ENCODE data around the gene MEIS2. TPM values are rescaled to one million over a fixed set of nuclear protein-coding genes. Genes with fewer than 3 reads are reported as not detected.

Gene MEIS2
- total RNA-seq, 1 experiment from 2014 or later = 28.7 TPM

GRCh38 chr15:37143351-37143750 lies 43.0 kb upstream of the MEIS2 start:
- H3K27ac Mint-ChIP-seq (ENCODE audit: unreplicated experiment) = no peak overlapping the region
- ChIA-PET POLR2A (no interaction called here), CTCF (no interaction called here)
- H3K4me3 ChIP-seq (ENCODE audit: low read depth, low read length) = no peak overlapping the region
- H3K27me3 ChIP-seq (replicated peaks; ENCODE audit: control insufficient read depth, insufficient read depth, low read length) = no peaks in the 10 kb centered on the region
- peak in 1 of 2 experiments; percentile 7 for DNase-seq
- H3K9me3 Mint-ChIP-seq (ENCODE audit: unreplicated experiment) = no peaks in the 10 kb centered on the region
- H3K4me1 Mint-ChIP-seq (ENCODE audit: low read depth, unreplicated experiment) = peaks cover under 1% of the 10 kb centered on the region
- intact Hi-C loops (cut with micrococcal nuclease; ENCODE audit: unreplicated experiment) = no loop called here
- no TSS peak for BruUV-seq (replicated peaks)
- no peaks in the 10 kb centered on the region for H3K36me3 Mint-ChIP-seq (ENCODE audit: insufficient read depth, unreplicated experiment)
- H3K9me3 ChIP-seq = no peaks in the 10 kb centered on the region
- H3K27me3 Mint-ChIP-seq (ENCODE audit: insufficient read depth, unreplicated experiment) = peaks cover 6% of the 10 kb centered on the region
- TF ChIP-seq CTCF (IDR thresholded peaks at IDR 0.05; ENCODE audit: insufficient read depth in 1 of 2, low read depth in 1 of 2, low read length in 1 of 2, severe bottlenecking in 1 of 2, unreplicated experiment in 1 of 2) = no peak
- peaks cover 11% of the 10 kb centered on the region; the same call in 1 of the 2 replicates for H3K4me1 ChIP-seq
- no peaks in the 10 kb centered on the region for H3K36me3 ChIP-seq (ENCODE audit: control insufficient read depth, insufficient read depth, low read length)
- H3K4me3 Mint-ChIP-seq (ENCODE audit: unreplicated experiment) = no peak overlapping the region

GRCh38 chr15:37142371-37142770 lies 42.0 kb upstream of the MEIS2 start:
- no TSS peak for BruUV-seq (replicated peaks)
- H3K36me3 ChIP-seq (ENCODE audit: control insufficient read depth, insufficient read depth, low read length) = no peaks in the 10 kb centered on the region
- no peaks in the 10 kb centered on the region for H3K9me3 ChIP-seq
- H3K4me1 Mint-ChIP-seq (ENCODE audit: low read depth, unreplicated experiment) = no peaks in the 10 kb centered on the region
- intact Hi-C loops (cut with micrococcal nuclease; ENCODE audit: unreplicated experiment) = no loop called here
- H3K27ac Mint-ChIP-seq (ENCODE audit: unreplicated experiment) = no peak overlapping the region
- H3K27me3 Mint-ChIP-seq (ENCODE audit: insufficient read depth, unreplicated experiment) = peaks cover 6% of the 10 kb centered on the region
- no peak for TF ChIP-seq CTCF (IDR thresholded peaks at IDR 0.05; ENCODE audit: insufficient read depth in 1 of 2, low read depth in 1 of 2, low read length in 1 of 2, severe bottlenecking in 1 of 2, unreplicated experiment in 1 of 2)
- DNase-seq = no peak
- H3K36me3 Mint-ChIP-seq (ENCODE audit: insufficient read depth, unreplicated experiment) = no peaks in the 10 kb centered on the region
- H3K27me3 ChIP-seq (replicated peaks; ENCODE audit: control insufficient read depth, insufficient read depth, low read length) = no peaks in the 10 kb centered on the region
- H3K4me3 Mint-ChIP-seq (ENCODE audit: unreplicated experiment) = no peak overlapping the region
- CTCF ChIA-PET = no interaction called here
- no peaks in the 10 kb centered on the region for H3K9me3 Mint-ChIP-seq (ENCODE audit: unreplicated experiment)
- peaks cover 11% of the 10 kb centered on the region; the same call in 1 of the 2 replicates for H3K4me1 ChIP-seq
- POLR2A ChIA-PET = no interaction called here
- no peak overlapping the region for H3K4me3 ChIP-seq (ENCODE audit: low read depth, low read length)

- ChIA-PET POLR2A (no interaction called here), CTCF (no interaction called here)
- no peaks in the 10 kb centered on the region for H3K36me3 Mint-ChIP-seq (ENCODE audit: insufficient read depth, unreplicated experiment)
- no peak overlapping the region for H3K27ac Mint-ChIP-seq (ENCODE audit: unreplicated experiment)
- no peaks in the 10 kb centered on the region for H3K4me1 Mint-ChIP-seq (ENCODE audit: low read depth, unreplicated experiment)
- no peak for TF ChIP-seq CTCF (IDR thresholded peaks at IDR 0.05; ENCODE audit: insufficient read depth in 1 of 2, low read depth in 1 of 2, low read length in 1 of 2, severe bottlenecking in 1 of 2, unreplicated experiment in 1 of 2)
- Histone ChIP-seq H3K4me3 (ENCODE audit: low read depth, low read length) (no peak overlapping the region), H3K27me3 (replicated peaks; ENCODE audit: control insufficient read depth, insufficient read depth, low read length) (no peaks in the 10 kb centered on the region), H3K9me3 (no peaks in the 10 kb centered on the region), H3K4me1 (peaks cover 11% of the 10 kb centered on the region; the same call in 1 of the 2 replicates), H3K36me3 (ENCODE audit: control insufficient read depth, insufficient read depth, low read length) (no peaks in the 10 kb centered on the region)
- H3K9me3 Mint-ChIP-seq (ENCODE audit: unreplicated experiment) = no peaks in the 10 kb centered on the region
- intact Hi-C loops (cut with micrococcal nuclease; ENCODE audit: unreplicated experiment) = no loop called here
- peaks cover 4% of the 10 kb centered on the region for H3K27me3 Mint-ChIP-seq (ENCODE audit: insufficient read depth, unreplicated experiment)
- no TSS peak for BruUV-seq (replicated peaks)
- H3K4me3 Mint-ChIP-seq (ENCODE audit: unreplicated experiment) = no peak overlapping the region
- DNase-seq = no peak
Observed at GRCh38 chr15:37140531-37141058, 40.2 kb upstream of the MEIS2 start.

Measured in Caco-2 (cell line).